ENCODE measurements around the gene OLFML2B.

The OLFML2B gene

GRCh38 chr1:162011337-162012012 lies 12.2 kb downstream of the OLFML2B start:
- H3K4me3 ChIP-seq (replicated peaks; ENCODE audit: low read depth, low read length), result no peak overlapping the region
- TF ChIP-seq CTCF (IDR thresholded peaks at IDR 0.05; ENCODE audit: low read depth, low read length, missing control alignments), result no peak
- no peak for DNase-seq (ENCODE audit: extremely low read depth, low read depth)

GRCh38 chr1:162010175-162010506 lies 13.5 kb downstream of the OLFML2B start:
- DNase-seq (ENCODE audit: extremely low read depth, low read depth), result no peak
- no peak for TF ChIP-seq CTCF (IDR thresholded peaks at IDR 0.05; ENCODE audit: low read depth, low read length, missing control alignments)
- no peak overlapping the region for H3K4me3 ChIP-seq (replicated peaks; ENCODE audit: low read depth, low read length)

- H3K4me3 ChIP-seq (replicated peaks; ENCODE audit: low read depth, low read length), result no peak overlapping the region
- DNase-seq (ENCODE audit: extremely low read depth, low read depth), result no peak
- no peak for TF ChIP-seq CTCF (IDR thresholded peaks at IDR 0.05; ENCODE audit: low read depth, low read length, missing control alignments)
Observed at GRCh38 chr1:162009501-162010174, 14.0 kb downstream of the OLFML2B start.

- no peak for DNase-seq (ENCODE audit: extremely low read depth, low read depth)
- no peak overlapping the region for H3K4me3 ChIP-seq (replicated peaks; ENCODE audit: low read depth, low read length)
- TF ChIP-seq CTCF (IDR thresholded peaks at IDR 0.05; ENCODE audit: low read depth, low read length, missing control alignments), result no peak
Observed at GRCh38 chr1:162008799-162009198, 14.9 kb downstream of the OLFML2B start.

GRCh38 chr1:162007466-162007865 lies 16.2 kb downstream of the OLFML2B start:
- TF ChIP-seq CTCF (IDR thresholded peaks at IDR 0.05; ENCODE audit: low read depth, low read length, missing control alignments), result no peak
- no peak for DNase-seq (ENCODE audit: extremely low read depth, low read depth)
- no peak overlapping the region for H3K4me3 ChIP-seq (replicated peaks; ENCODE audit: low read depth, low read length)

- no peak for DNase-seq (ENCODE audit: extremely low read depth, low read depth)
- no peak overlapping the region for H3K4me3 ChIP-seq (replicated peaks; ENCODE audit: low read depth, low read length)
- TF ChIP-seq CTCF (IDR thresholded peaks at IDR 0.05; ENCODE audit: low read depth, low read length, missing control alignments), result no peak
Observed at GRCh38 chr1:162006081-162006480, 17.6 kb downstream of the OLFML2B start.
